Smooth muscle cell (in vitro differentiated cells): Measurements from ENCODE around the gene MICAL2. TPM values are rescaled to one million over a fixed set of nuclear protein-coding genes. Genes with fewer than 3 reads are reported as not detected.

Experiments
- DNase-seq: peaks from one replicate; lab custom pipeline; 2025; ENCODE audit not compliant: unreplicated experiment; lab: John Stamatoyannopoulos, UW
- H2AFZ ChIP-seq: fragments of 200-600 bp; sonication (generic); 2 replicates; pipeline ENCODE4 v1.6.0; 2016; ENCODE audit warnings: antibody characterized with exemption, low read depth, mild to moderate bottlenecking
- H3F3A ChIP-seq: fragments of 200-600 bp; sonication (generic); 2 replicates; pipeline ENCODE4 v1.6.0; 2017; ENCODE audit warnings: antibody characterized with exemption, low read depth
- H3K27ac ChIP-seq: fragments of 200-600 bp; sonication (generic); 2 replicates; pipeline ENCODE4 v1.5.1; 2016; ENCODE audit warnings: low read depth, mild to moderate bottlenecking
- H3K27me3 ChIP-seq: fragments of 200-600 bp; sonication (generic); 2 replicates; pipeline ENCODE4 v1.6.1; 2016; ENCODE audit warnings: low read depth, mild to moderate bottlenecking
- H3K36me3 ChIP-seq: fragments of 200-600 bp; sonication (generic); 2 replicates; pipeline ENCODE4 v1.5.1; 2016; ENCODE audit warnings: low read depth
- H3K4me1 ChIP-seq: fragments of 200-600 bp; sonication (generic); 2 replicates; pipeline ENCODE4 v1.5.1; 2016; ENCODE audit warnings: low read depth
- H3K4me2 ChIP-seq: fragments of 200-600 bp; sonication (generic); 2 replicates; pipeline ENCODE4 v1.6.0; 2016; ENCODE audit warnings: mild to moderate bottlenecking
- H3K4me3 ChIP-seq: fragments of 200-600 bp; sonication (generic); 2 replicates; pipeline ENCODE4 v1.5.1; 2016; ENCODE audit warnings: mild to moderate bottlenecking
- H3K79me2 ChIP-seq: fragments of 200-600 bp; sonication (generic); 2 replicates; pipeline ENCODE4 v1.6.0; 2016; ENCODE audit warnings: low read depth, mild to moderate bottlenecking
- H3K9ac ChIP-seq: fragments of 200-600 bp; sonication (generic); 2 replicates; pipeline ENCODE4 v1.6.0; 2016; ENCODE audit warnings: low read depth
- H3K9me3 ChIP-seq: fragments of 200-600 bp; sonication (generic); replicated peaks from 2 replicates; pipeline ENCODE4 v1.5.1; 2016; ENCODE audit warnings: low read depth
- H4K20me1 ChIP-seq: fragments of 200-600 bp; sonication (generic); 2 replicates; pipeline ENCODE4 v1.6.0; 2016; ENCODE audit warnings: low read depth
- CTCF ChIP-seq: fragments of 200-600 bp; sonication (generic); IDR thresholded peaks from 2 replicates; pipeline ENCODE4 v1.5.1; 2017; ENCODE audit warnings: borderline replicate concordance, mild to moderate bottlenecking, antibody characterized with exemption; ENCODE audit not compliant: insufficient read depth, poor library complexity, severe bottlenecking
- WGBS: methylation state at CpG from one replicate; pipeline ENCODE4 v1.1.7; 2016; ENCODE audit warnings: low lambda C conversion rate; 5-methylcytosine and 5-hydroxymethylcytosine counted together
- polyA plus RNA-seq: library from polyadenylated mRNA; unstranded; fragments of >200 nt; fragmentation: Nextera tagmentation; extraction: Ambion mirVana; gene quantifications from 2 replicates; pipeline ENCODE4 v1.2.1, GENCODE V29; 2016
- total RNA-seq: library from RNA; depleted of rRNA; stranded (reverse); fragments of >200 nt; gene quantifications from 2 replicates; pipeline ENCODE4 v1.2.3, GENCODE V29; 2014

The MICAL2 gene
- total and polyA plus RNA-seq, 2 experiments from 2014 or later = 161 to 287 TPM

- no peak for TF ChIP-seq CTCF
- H3F3A ChIP-seq = peaks cover 21% of the 10 kb centered on the region
- no peak overlapping the region for H3K27ac ChIP-seq
- no peak overlapping the region for H3K4me2 ChIP-seq
- peaks cover 6% of the 10 kb centered on the region for H3K36me3 ChIP-seq
- peaks cover 5% of the 10 kb centered on the region for H3K4me1 ChIP-seq
- no peaks in the 10 kb centered on the region for H3K79me2 ChIP-seq
- H4K20me1 ChIP-seq = no peaks in the 10 kb centered on the region
- H3K27me3 ChIP-seq = no peaks in the 10 kb centered on the region
- DNase-seq = no peak
- H3K9me3 ChIP-seq = no peaks in the 10 kb centered on the region
- no peak overlapping the region for H3K9ac ChIP-seq
- 99% methylated on average over 4 of the region's 4 CpGs for WGBS
- no peak overlapping the region for H2AFZ ChIP-seq
- no peak overlapping the region for H3K4me3 ChIP-seq
Measured at GRCh38 chr11:12291313-12291712, 180.9 kb downstream of the MICAL2 start.

- no peaks in the 10 kb centered on the region for H3K9me3 ChIP-seq
- DNase-seq = no peak
- no peak overlapping the region for H2AFZ ChIP-seq
- H3K4me2 ChIP-seq = no peak overlapping the region
- H3K27ac ChIP-seq = no peak overlapping the region
- no peaks in the 10 kb centered on the region for H3K27me3 ChIP-seq
- peaks cover 6% of the 10 kb centered on the region for H3K36me3 ChIP-seq
- TF ChIP-seq CTCF = no peak
- H3K4me1 ChIP-seq = peaks cover under 1% of the 10 kb centered on the region
- WGBS = 96% methylated on average over 4 of the region's 4 CpGs
- H4K20me1 ChIP-seq = no peaks in the 10 kb centered on the region
- no peak overlapping the region for H3K9ac ChIP-seq
- H3K4me3 ChIP-seq = no peak overlapping the region
- no peaks in the 10 kb centered on the region for H3K79me2 ChIP-seq
- H3F3A ChIP-seq = peaks cover 16% of the 10 kb centered on the region
Measured at GRCh38 chr11:12291766-12292165, 181.4 kb downstream of the MICAL2 start.

GRCh38 chr11:12292766-12293165, 182.4 kb downstream of the MICAL2 start:
- H2AFZ ChIP-seq = no peak overlapping the region
- H3K27me3 ChIP-seq = no peaks in the 10 kb centered on the region
- TF ChIP-seq CTCF = no peak
- H3K79me2 ChIP-seq = no peaks in the 10 kb centered on the region
- no peak overlapping the region for H3K27ac ChIP-seq
- H4K20me1 ChIP-seq = no peaks in the 10 kb centered on the region
- H3F3A ChIP-seq = peaks cover 10% of the 10 kb centered on the region
- peaks cover 9% of the 10 kb centered on the region for H3K36me3 ChIP-seq
- no peak for DNase-seq
- no peak overlapping the region for H3K4me2 ChIP-seq
- no peak overlapping the region for H3K4me3 ChIP-seq
- no peaks in the 10 kb centered on the region for H3K9me3 ChIP-seq
- H3K9ac ChIP-seq = no peak overlapping the region
- WGBS = 100% methylated on average over 1 of the region's 1 CpG
- no peaks in the 10 kb centered on the region for H3K4me1 ChIP-seq

GRCh38 chr11:12293486-12293885, 183.1 kb downstream of the MICAL2 start:
- Histone ChIP-seq H3K79me2 (peaks cover 4% of the 10 kb centered on the region), H3K27ac (no peak overlapping the region), H3K27me3 (no peaks in the 10 kb centered on the region), H3K36me3 (peaks cover 16% of the 10 kb centered on the region), H3K9ac (no peak overlapping the region), H3F3A (peaks cover 5% of the 10 kb centered on the region), H3K4me3 (no peak overlapping the region), H3K4me2 (no peak overlapping the region), H2AFZ (no peak overlapping the region), H4K20me1 (no peaks in the 10 kb centered on the region), H3K4me1 (no peaks in the 10 kb centered on the region), H3K9me3 (peaks cover 7% of the 10 kb centered on the region)
- no peak for DNase-seq
- TF ChIP-seq CTCF = no peak
- 93% methylated on average over 6 of the region's 6 CpGs for WGBS
